Stomach (tissue), 4 donors: Measurements from ENCODE around the gene HTR5A.

Experiments
- EP300 ChIP-seq: sonication (generic); formaldehyde crosslinking; IDR thresholded peaks from one replicate; pipeline ENCODE4 v1.6.1; 2017; ENCODE audit warnings: antibody characterized with exemption
- POLR2AphosphoS5 ChIP-seq, 3 donors: sonication (generic); formaldehyde crosslinking; IDR thresholded peaks; one replicate each; pipeline ENCODE4 v1.6.1; 2016; ENCODE audit warnings: antibody characterized with exemption in 3 of 3
- TF ChIP-seq, protein P1 (sequence below), 7 experiments: fragments of 450-650 bp in 4 of 7; fragments of 200-600 bp in 3 of 7; sonication (generic) in 3 of 7; IDR thresholded peaks; one replicate each; pipeline ENCODE4 v1.5.1; 2016 to 2019; ENCODE audit warnings: antibody characterized with exemption in 7 of 7, control low read depth in 2 of 7, mild to moderate bottlenecking in 1 of 7

DNA sequence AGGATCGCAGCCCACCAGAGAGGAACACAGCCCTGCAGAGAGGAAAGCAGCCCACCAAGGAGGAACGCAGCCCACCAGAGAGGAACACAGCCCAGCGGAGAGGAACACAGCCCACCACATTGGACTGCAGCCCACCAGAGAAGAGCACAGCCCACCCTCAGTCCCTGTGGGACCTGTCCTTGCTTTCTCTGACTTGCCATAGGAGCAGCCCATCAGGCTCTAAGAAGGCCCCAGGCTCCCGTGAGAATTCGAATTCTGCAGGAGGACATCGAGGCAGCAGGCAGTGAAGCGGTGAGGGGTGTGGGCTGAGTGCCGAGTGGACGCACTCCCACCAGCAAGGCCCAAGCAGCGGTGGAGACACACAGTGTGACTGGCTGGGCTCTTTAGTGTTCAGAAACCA is 59.1 kb downstream of the HTR5A start:
- no peak for TF ChIP-seq POLR2AphosphoS5 (IDR thresholded peaks at IDR 0.05)
- TF ChIP-seq EP300 = no peak
- TF ChIP-seq, protein P1, sequence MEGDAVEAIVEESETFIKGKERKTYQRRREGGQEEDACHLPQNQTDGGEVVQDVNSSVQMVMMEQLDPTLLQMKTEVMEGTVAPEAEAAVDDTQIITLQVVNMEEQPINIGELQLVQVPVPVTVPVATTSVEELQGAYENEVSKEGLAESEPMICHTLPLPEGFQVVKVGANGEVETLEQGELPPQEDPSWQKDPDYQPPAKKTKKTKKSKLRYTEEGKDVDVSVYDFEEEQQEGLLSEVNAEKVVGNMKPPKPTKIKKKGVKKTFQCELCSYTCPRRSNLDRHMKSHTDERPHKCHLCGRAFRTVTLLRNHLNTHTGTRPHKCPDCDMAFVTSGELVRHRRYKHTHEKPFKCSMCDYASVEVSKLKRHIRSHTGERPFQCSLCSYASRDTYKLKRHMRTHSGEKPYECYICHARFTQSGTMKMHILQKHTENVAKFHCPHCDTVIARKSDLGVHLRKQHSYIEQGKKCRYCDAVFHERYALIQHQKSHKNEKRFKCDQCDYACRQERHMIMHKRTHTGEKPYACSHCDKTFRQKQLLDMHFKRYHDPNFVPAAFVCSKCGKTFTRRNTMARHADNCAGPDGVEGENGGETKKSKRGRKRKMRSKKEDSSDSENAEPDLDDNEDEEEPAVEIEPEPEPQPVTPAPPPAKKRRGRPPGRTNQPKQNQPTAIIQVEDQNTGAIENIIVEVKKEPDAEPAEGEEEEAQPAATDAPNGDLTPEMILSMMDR (IDR thresholded peaks at IDR 0.05) = no peak
